OCI-M1 (cell line): Measurements from ENCODE around the gene LRRC73.
"Not testable (repeated sequence)": the region's sequence is repeated elsewhere in the genome, so short reads cannot be mapped to it uniquely, and the experiment has no call there.

ENCODE experiments used
- DNase-seq: peaks from one replicate; lab custom pipeline; 2025; lab: John Stamatoyannopoulos, UW

LRRC73 gene

DNA sequence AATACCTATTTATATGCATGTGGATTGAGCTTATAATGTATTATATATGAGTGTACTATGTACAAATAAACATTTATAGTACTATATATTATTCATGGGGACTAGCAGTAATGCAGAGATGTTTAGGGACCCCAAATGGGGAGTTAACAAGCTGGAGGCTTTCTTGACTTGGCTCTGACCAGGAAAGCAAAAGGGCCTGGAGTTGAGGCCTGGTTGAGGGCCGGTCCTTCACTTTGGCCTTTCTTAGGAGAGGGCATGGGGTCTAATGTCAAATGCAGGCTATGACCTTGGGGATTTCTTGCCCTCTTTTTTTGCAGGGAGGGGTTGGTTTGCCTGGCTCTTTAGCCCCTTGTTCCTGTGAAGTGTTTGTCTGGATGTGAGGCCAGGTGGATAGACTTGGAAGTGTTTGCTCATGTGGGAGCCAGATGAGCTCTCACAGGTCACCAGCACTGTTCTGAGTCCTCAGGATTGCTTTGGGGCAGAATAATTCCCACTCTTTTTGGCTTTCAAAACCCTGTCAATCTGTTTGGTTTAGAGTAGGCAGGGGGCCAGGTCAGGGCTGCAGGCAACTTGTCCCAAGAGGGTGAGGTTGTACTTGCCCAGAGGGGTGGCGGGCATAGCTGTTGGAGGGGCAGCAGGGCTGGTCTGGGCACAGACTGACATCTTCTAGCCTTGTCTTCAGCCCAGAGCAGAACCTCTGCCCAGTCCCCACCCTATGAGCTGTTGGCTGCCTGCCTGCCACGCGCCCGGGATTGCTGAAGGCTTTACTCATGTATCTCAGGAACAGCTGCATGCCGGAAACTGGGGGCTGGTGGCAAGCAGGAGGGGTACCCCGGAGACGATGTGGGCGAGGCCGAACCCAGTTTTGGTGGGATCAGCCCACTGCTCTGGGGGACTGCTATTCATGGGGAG lies 18.1 kb downstream of the LRRC73 start:
- no peak for DNase-seq

DNA sequence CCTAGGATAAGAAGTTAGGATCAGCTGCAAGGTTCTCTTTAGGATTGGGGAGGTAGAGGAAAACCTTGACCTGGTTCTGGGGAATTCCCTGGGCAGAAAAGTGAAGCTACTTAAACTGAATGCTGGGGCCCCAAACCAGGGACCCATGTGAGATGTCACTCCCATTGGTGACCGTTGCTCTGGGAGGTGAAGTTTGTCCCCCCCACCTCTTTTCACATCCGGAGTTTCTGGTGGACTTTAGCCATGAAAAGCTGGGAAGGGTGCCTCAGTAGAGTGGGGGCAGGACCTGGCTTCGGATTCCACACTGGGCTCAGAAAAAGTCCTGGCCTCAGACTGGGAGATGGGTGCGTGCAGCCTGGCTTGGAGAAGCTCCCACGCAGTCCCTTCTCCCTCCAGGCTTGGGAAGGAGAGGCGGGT lies 19.6 kb downstream of the LRRC73 start:
- DNase-seq: no peak

DNA sequence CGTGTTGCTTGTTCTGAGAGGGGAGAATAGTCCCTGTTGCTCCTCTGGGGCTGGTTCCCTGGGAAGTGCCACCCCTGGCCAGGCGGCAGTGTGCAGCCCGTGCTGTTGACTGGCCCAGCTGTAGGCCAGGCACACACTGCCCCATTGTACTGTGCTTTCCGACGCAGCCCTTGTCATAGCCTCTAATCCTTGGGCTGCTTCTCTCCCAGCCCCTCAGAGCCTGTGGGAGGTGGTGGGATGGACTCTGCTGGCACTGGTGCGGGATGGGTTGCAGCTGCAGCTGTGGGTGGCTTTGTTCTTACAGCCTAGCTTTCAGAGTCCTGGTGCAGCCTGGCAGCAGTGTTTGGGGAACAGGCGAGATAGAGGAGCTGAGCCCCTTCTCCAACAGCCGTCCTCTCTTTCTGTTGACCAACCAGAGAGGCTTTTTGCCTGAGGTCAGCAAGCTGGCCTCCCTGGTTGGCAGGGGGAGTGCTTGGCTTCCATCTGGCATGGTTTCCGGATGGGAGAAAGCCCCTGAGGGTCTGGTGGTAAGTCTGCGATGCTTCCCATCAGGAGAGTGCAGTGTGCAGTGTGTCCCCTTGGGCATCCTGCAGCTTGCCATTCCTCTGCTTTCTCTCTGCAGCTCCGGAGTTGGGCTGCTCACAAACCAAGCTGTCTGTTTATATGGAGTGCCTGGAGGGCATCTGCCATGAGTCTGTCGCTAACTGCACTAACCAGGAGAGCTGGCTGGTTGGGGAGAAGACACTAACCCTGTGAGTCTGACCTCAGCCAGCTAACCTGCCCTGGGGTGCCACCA lies 20.7 kb downstream of the LRRC73 start:
- no peak for DNase-seq

DNA sequence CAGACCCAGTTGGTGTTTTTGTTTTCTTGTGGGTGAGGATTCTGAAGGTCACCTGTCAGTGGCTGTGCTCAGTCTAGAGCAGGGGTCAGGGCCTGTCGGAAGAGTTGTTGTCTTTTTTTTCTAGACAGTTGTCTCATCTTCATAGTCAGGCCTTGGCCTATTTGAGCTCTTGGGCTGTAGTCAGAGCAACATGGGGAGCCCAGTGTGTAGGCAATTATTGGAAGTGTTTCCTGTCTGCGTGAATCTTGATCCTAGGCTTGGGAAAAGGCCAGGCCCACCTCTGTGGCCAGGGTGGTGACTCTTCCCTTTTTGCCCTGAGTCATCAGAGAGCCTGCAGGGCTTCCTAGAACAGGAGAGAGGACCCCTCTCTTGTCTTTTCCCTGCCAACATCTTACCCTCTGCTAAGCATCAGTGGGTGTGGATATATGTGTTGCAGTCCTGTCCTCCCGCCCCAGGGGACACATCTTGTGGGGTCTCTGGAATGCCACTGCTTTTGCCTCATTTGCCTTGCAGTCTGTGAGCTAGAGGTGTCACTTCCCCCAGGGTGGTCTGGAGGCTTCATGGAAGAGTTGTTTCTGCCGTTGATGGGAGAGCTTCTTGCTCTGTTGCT lies 21.4 kb downstream of the LRRC73 start:
- DNase-seq: no peak

DNA sequence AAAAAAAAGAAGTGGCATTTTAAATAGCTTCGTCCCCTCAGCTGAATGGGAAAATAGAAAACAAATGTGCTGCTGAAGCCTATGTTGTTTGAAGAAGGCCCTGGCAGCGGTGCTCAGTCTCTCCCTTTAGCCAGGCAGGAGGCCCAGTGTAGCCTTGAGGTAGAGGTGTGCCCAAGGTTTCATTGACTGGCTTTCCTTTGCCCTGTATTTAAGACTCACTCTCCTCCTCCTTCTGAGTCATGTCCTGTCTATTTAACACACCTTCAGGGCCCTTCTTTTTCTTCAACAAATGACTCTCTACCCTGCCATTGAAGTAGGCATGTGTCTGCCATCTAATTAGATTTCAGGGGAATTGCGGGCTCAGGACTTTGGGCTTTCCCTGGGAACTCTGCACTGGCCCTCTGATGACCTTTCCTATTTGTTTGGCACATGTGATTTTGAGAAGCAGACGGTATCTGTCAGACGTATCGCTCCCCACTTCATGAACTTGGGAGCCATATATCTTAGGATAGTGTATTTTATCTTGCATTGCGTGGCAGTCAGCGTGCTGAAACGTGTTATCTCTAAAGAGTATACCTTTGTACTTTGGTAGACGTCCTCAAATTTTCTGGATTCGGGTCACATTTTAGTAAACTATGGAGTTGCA lies 28.4 kb downstream of the LRRC73 start:
- no peak for DNase-seq

DNA sequence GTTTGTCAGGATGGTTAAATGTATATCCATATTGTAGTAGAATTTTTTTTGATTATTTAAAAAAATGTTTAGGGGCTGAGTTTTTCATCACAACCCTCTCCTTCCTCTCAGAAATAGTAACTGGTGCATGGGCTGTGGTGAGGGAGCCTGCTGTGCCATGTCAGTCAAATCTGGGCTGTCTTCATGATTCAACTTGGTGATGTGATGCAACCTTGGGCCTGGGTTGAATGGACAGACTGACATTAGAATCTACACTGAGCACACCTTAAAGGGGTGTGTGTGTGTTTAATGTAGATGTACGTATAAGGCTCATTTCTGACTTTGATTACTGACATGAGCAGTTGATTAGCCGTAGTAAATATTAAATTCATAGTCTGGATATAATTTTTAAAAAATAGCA lies 29.1 kb downstream of the LRRC73 start:
- peak; percentile 31 for DNase-seq

DNA sequence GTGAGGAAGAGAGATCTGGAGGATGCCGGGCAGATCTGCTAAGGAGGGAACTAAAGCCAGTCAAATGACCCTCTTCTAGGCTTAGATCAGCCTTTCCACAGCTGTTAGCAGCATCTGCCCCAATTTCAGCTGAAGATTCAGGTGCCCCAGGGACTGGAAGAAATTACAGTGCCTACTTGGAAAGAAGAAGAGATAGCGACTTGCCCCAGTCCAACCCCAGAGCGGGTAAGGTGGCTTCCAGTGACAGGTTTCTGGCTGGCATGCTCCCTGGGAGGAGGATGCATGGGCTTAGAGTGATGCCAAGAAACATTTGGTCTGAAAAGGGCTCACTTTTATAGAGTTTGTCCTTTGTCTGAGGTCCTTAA lies 32.2 kb downstream of the LRRC73 start:
- DNase-seq: no peak

DNA sequence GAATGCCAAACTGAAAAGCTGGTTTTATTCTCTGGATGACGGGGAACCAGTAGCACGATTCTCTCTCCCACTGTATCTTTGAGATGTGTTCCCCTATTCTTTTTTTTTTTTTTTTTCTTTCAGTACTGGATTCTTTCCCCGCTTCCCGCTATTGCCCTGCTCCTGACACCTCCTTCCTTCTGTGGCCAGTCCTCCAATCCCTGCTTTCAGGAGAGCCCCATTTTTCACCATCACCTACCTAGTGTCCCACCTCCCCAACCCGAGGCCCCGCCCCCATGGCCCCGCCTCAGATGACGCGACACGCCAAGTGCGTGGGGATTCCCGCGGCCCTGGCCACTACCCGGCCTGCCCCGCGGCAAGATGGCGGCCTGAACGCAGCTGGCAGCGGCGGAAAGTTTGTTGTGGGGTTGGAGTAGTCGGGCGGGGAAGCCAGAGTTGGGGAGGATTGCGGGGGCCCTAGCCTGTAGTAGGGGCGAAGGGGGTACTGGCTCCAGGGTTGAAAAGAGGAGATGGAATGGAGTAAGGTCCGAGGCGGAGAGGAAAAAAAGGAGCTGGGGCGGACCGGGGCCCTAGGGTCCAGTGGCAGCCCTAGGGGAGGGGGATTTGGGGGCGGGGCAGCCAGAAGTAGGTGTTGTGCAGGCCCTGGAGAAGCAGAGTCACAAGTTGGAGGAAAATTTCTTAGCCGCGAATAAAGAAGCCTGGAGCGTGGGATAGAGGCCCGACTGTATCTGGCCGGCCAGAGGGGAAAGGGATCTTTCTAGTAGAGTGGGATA lies 32.7 kb downstream of the LRRC73 start, which contains the start of gene TJAP1:
TSS of gene TJAP1 (plus strand) at position 336 of the 773 bp plus-strand sequence. CDS start 21,432 bp downstream, outside the sequence.
- peak; percentile 93 for DNase-seq

DNA sequence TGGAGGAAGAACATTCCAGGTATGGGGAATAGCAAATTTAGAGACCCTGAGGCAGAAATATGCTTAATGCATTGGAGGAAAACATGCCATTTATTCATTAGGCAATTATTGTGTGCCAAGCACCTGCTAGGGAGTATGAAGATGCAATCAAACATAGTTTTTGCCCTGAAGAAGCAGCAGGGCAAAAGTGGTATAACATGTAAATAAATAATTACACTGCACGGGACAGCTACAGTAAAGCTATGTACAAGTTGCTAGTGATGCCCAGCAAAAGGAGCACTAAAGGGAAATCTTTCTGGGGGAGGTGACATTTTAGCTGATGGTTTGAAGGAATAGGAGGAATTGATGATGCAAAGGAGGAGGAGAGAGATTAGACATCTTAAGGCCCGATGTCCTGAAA lies 33.4 kb downstream of the LRRC73 start:
- peak; percentile 53 for DNase-seq

DNA sequence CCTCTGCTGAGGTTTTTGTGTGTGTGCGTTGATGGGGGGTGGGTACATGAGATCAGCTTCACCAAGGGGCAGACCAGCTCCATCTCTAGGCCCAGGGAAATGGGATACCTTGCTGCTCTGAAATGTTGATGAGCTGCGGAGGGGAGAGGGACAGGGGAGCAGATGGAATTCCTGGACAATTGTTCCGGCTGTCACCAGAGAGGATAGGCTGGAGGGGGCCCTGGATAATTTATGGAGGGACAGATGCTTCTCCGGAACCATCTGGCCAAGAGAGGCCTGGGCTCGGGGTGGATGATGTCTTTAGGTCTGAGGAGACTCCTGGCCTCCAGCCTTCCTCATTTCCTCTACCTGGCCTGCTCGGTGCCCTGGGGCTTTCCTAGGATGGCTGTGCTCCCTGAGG lies 34.6 kb downstream of the LRRC73 start:
- DNase-seq: no peak

DNA sequence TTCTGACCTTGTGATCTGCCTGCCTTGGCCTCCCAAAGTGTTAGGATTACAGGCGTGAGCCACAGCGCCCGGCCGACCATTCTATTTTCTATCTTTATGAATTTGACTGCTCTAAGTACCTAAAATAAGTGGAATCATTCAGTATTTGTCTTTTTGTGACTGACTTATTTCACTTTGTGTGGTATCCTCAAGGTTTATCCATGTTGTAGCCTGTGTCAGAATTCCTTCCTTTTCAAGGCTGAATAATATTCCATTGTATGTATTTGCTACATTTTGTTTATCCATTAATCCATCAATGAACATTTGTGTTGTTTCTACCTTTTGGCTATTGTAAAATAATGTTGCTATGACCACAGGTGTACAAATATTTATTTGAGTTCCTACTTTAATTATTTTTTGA lies 37.6 kb downstream of the LRRC73 start:
- no peak for DNase-seq

DNA sequence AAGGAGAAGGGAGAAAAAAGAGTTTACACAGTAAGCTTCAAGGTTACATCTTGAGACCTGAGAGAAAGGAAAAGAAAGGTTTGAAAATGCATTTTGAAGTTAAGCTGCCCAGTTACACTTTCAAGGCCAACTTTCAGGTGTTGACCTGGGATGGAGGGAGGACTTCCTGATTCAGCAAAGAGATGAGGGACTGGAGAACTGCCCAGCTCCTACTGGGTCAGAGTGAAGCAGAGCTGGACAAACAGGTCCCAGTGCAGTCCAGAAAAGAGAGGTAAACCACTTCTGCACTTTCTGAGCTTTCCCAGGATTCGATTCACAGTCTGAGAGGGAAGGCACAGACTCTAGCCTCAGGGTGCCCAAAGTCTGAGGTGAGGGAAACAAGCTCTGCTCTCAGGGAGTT lies 38.7 kb downstream of the LRRC73 start:
- DNase-seq: no peak

DNA sequence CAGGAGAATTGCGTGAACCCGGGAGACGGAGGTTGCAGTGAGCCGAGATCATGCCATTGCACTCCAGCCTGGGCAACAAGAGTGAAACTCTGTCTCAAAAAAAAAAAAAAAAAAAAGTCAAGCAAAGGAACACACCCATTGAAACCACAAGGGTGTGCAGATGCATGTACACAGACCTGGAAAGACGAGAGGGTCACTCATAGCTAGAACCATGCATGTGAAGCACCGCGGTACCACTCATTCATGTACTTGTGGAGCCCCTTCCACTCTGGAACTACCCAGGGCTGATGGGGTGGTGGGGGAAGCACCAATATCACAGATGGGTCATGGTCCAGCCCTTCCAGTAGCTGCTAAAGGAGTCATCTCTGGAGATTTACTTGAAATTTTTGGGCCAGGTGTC lies 40.2 kb downstream of the LRRC73 start:
- DNase-seq: no peak

DNA sequence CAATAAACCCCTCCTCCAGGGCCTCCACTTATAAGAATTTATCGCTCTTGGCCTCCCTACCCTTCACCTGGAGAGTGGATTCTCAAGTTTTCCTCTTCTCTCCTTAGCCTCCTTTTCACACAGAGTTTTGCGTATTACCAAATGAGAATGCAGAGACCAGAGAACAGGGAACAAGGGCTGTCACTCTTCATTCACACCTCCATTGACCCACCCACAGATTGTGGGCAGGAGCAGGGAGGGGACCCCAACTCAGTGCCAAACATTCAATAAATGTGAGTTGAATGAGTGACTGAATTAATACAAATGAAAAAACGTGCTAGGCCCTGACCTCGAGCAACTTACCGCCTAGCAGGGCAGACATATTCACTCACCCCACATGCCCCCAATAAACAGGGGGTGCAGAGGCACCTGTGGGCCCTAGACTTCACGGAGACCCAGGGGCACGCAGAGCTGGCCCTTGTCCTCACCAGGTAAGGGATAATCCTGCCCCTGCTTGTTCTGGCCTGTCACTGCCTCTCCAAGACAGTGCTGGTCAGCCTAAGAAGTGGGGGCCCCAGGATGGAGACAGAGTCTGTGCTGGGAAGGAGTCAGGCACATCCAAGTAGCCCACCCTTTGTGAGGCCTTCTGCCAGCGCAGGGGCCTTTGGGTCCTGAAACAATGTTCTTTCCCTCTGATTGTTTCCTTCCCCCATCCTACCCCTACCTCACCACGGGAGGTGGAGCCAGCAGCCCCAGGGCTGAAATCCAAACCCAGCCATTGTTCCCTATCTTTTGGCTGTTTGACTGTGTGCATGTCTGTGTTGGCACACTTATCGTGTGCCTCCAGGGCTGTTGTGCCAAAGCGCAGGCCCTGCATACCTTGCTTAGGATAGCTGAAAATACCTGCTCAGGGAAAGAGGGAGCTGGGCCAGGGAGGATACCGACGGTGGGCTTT lies 41.1 kb downstream of the LRRC73 start:
- DNase-seq: no peak

DNA sequence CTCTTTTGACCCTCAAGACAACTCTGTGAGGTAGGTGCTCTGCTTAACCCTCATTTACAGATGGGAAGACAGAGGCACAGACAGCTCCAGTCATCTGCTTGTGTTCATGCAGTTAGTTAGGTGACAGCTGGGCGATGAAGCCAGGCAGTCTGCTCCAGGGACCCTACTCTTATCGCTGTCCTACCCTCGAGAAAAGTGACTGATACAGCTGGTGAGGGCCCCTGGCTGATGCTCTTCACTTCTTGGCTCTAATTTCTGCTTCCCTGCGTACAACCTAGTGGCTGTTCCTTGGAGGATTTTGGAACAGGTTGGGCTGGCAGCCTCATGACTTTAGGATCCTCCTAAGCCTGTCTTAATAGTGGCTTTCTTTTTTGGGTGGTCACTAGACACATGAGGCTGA lies 41.9 kb downstream of the LRRC73 start:
- DNase-seq: no peak

DNA sequence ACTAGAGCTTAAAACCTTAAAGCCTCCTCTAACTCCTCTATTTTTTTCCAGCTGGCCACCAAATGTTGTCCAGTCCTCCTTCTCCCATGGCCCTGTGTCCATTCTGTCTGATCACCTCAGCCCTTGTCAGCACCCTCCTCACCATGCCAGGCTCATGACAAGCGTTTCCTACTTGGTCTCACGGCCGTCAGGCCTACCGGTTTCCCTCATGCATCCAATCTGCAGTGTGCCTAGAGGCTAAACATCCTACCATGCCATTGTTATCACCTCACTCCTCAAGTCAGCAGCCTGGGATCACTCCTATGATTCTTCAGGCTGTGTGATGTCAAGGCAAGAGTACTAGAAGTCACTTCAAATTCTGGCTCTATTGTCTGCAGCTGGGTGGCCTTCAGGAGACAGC lies 42.4 kb downstream of the LRRC73 start:
- no peak for DNase-seq

DNA sequence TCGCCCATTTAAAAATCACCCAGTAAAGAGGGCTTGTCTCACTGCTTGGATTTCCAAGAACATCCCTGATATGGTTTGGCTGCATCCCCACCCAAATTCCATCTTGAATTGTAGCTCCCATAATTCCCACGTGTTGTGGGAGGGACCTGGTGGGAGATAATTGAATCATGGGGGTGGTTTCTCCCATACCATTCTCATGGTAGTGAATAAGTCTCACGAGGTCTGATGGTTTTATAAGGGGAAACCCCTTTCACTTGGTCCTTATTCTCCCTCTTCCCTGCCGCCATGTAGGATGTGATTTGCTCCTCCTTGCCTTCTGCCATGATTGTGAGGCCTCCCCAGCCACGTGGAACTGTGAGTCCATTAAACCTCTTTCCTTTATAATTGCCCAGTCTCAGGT lies 42.9 kb downstream of the LRRC73 start:
- not testable (repeated sequence) for DNase-seq

DNA sequence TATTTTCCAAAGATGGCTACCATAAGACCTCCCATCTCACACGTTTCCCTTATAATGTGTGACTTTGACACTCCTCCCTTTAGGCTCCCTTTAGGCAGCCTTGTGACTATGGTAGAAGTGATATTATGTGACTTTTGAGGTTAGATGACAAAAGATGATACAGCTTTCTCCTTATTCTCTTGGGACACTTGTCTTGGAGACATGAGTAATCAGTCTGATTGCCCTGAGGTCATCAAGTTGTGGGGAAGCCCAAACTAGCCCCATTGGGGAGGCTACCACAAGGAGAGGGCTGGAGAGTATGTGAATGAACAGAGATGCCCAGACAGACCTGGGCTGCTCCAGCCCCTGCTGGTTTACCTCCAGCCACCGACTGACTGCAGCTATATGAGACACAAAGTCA lies 44.2 kb downstream of the LRRC73 start:
- no peak for DNase-seq

DNA sequence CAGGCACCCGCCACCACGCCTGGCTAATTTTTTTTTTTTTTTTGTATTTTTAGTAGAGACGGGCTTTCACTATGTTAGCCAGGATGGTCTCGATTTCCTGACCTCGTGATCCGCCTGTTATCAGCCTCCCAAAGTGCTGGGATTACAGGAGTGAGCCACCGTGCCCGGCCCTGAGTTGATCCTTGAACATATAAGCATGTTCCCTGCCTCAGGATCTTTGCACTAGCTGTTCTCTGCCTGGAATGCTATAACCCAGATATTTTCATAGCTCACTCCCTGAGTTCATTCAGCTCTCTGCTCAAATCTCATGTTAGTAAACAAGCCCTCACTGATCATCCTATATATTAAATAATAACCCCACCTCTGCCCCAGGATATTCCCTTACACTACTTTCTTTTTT lies 45.8 kb downstream of the LRRC73 start:
- DNase-seq: no peak

DNA sequence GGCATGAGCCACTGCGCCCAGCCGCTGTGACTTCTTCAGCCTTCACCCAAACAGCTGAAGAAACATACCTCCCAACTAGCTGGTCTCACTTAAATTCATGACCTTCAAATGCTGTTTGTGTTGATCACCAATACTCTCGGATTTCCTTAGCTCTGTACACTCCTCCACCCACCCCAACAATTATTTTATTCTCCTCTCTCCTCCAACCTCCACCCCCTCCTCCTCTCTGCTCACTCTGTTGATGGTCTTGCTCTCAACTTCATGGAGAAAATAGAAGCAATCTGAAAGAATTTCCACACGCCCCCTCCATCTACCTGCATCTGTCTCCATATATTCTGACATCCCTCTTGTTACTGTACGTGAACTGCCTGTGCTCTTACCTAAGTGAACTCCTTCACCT lies 48.2 kb downstream of the LRRC73 start:
- no peak for DNase-seq
